ENCODE results near the gene PACS2.

PACS2 gene

DNA sequence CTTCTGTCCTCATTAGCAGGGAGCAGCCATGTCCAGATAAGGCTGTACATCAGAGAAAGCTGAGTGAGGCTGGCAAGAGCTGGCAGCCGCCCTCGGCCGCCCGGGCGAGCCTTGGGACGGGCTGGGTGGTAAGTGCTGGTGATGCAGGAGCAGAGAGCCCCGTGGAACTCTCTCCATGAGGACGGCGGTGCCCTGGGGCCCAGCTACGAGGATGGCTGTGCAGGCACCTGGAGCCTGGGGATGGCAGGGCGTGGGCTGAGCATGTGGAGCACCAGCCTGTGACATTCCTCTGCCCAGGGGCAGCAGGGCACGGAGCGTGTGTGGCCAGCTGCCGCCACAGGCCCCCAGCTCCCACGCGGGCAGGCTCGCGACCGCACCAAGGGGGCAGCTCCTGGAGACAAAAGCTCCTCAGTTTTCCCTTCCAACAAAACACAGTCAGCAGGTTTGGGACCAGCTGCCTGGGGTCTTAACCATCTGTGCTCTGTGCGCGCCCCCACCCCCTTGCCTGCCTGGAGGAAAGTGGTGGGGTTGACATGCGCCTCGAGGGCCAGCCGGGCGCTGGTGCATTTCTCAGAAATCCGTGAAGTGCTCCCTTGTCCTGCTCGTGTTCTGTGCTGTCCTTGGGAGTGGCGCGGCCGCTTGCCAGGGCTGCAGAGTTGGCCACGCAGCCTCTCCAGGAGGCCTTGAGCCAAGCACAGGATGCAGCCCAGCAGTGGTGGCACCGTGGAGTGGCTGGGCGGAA is 21.4 kb downstream of the PACS2 start:
- TF ChIP-seq, protein P1, sequence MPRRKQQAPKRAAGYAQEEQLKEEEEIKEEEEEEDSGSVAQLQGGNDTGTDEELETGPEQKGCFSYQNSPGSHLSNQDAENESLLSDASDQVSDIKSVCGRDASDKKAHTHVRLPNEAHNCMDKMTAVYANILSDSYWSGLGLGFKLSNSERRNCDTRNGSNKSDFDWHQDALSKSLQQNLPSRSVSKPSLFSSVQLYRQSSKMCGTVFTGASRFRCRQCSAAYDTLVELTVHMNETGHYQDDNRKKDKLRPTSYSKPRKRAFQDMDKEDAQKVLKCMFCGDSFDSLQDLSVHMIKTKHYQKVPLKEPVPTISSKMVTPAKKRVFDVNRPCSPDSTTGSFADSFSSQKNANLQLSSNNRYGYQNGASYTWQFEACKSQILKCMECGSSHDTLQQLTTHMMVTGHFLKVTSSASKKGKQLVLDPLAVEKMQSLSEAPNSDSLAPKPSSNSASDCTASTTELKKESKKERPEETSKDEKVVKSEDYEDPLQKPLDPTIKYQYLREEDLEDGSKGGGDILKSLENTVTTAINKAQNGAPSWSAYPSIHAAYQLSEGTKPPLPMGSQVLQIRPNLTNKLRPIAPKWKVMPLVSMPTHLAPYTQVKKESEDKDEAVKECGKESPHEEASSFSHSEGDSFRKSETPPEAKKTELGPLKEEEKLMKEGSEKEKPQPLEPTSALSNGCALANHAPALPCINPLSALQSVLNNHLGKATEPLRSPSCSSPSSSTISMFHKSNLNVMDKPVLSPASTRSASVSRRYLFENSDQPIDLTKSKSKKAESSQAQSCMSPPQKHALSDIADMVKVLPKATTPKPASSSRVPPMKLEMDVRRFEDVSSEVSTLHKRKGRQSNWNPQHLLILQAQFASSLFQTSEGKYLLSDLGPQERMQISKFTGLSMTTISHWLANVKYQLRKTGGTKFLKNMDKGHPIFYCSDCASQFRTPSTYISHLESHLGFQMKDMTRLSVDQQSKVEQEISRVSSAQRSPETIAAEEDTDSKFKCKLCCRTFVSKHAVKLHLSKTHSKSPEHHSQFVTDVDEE (CRISPR knock-in tag; IDR thresholded peaks at IDR 0.05): no peak
- no peak for TF ChIP-seq GLIS3 (CRISPR knock-in tag; IDR thresholded peaks at IDR 0.05)
- TF ChIP-seq CSRNP3 (CRISPR knock-in tag; IDR thresholded peaks at IDR 0.05): no peak
- no peak for TF ChIP-seq BACH2 (CRISPR knock-in tag; IDR thresholded peaks at IDR 0.05; ENCODE audit: borderline replicate concordance)
- no peak for TF ChIP-seq ZNF8 (CRISPR knock-in tag; IDR thresholded peaks at IDR 0.05)
- TF ChIP-seq, protein P2, sequence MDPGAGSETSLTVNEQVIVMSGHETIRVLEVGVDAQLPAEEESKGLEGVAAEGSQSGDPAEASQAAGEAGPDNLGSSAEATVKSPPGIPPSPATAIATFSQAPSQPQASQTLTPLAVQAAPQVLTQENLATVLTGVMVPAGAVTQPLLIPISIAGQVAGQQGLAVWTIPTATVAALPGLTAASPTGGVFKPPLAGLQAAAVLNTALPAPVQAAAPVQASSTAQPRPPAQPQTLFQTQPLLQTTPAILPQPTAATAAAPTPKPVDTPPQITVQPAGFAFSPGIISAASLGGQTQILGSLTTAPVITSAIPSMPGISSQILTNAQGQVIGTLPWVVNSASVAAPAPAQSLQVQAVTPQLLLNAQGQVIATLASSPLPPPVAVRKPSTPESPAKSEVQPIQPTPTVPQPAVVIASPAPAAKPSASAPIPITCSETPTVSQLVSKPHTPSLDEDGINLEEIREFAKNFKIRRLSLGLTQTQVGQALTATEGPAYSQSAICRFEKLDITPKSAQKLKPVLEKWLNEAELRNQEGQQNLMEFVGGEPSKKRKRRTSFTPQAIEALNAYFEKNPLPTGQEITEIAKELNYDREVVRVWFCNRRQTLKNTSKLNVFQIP (CRISPR knock-in tag; IDR thresholded peaks at IDR 0.05; ENCODE audit: borderline replicate concordance, low read depth): no peak
- TF ChIP-seq ZFP30 (CRISPR knock-in tag; IDR thresholded peaks at IDR 0.05): no peak
- no peak for TF ChIP-seq PPARA (CRISPR knock-in tag; IDR thresholded peaks at IDR 0.05; ENCODE audit: borderline replicate concordance)
- TF ChIP-seq TCF4 (CRISPR knock-in tag; IDR thresholded peaks at IDR 0.05; ENCODE audit: borderline replicate concordance): no peak
- no peak for TF ChIP-seq TOX (CRISPR knock-in tag; IDR thresholded peaks at IDR 0.05; ENCODE audit: borderline replicate concordance)
- TF ChIP-seq ZNF565 (CRISPR knock-in tag; conservative IDR thresholded peaks at IDR 0.05; ENCODE audit: low read depth): no peak
- TF ChIP-seq ZC3H10 (CRISPR knock-in tag; IDR thresholded peaks at IDR 0.05): no peak
- no peak for TF ChIP-seq OSR1 (CRISPR knock-in tag; IDR thresholded peaks at IDR 0.05)
- TF ChIP-seq ZNF70 (CRISPR knock-in tag; IDR thresholded peaks at IDR 0.05): no peak
- TF ChIP-seq, protein P3, sequence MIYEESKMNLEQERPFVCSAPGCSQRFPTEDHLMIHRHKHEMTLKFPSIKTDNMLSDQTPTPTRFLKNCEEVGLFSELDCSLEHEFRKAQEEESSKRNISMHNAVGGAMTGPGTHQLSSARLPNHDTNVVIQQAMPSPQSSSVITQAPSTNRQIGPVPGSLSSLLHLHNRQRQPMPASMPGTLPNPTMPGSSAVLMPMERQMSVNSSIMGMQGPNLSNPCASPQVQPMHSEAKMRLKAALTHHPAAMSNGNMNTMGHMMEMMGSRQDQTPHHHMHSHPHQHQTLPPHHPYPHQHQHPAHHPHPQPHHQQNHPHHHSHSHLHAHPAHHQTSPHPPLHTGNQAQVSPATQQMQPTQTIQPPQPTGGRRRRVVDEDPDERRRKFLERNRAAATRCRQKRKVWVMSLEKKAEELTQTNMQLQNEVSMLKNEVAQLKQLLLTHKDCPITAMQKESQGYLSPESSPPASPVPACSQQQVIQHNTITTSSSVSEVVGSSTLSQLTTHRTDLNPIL (CRISPR knock-in tag; IDR thresholded peaks at IDR 0.05; ENCODE audit: low read depth): no peak
- no peak for TF ChIP-seq CSDC2 (CRISPR knock-in tag; IDR thresholded peaks at IDR 0.05)
- TF ChIP-seq ESRRG (CRISPR knock-in tag; IDR thresholded peaks at IDR 0.05): no peak
- TF ChIP-seq RARB (CRISPR knock-in tag; IDR thresholded peaks at IDR 0.05): no peak
- no peak for TF ChIP-seq ARNTL (CRISPR knock-in tag; IDR thresholded peaks at IDR 0.05; ENCODE audit: borderline replicate concordance, low read depth)
- ATAC-seq: no peak

DNA sequence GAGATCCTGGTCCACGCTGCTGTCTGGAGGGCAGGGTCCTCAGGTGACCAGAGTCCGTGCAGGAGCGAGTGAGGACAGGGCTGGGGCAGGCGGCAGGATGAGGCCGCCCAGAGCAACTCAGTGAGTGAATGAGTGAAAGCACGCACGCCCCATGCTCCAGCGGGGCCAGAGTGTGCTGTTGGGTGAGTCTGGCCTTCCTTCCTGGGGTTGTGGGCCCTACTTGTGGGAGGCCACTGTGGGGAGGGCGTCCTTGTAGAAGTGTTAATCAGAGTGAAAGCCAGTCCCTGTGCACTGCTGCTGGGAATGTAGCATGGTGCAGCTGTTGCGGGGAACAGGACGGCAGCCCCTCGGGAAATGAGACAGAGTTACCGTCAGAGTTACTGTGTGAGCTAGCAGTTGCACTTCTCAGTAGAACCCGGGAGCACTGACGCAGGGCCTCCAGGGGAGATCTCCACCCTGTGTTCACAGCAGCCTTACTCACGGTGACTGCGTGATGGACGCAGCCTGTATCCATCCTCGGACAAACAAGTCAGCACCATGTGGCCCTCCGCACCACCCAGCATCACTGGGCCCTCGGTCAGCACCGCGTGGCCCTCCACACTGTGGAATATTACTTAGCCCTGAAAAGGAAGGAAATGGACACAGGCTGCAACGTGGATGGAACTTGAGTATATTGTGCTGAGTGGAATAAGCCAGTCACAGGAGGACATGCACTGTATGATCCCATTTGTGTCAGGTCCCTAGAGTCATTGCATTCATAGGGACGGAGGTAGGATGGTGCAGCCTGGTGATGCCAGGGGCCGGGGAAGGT is 22.1 kb downstream of the PACS2 start:
- no peak for ATAC-seq
- TF ChIP-seq ISL1 (CRISPR knock-in tag; IDR thresholded peaks at IDR 0.05) (no peak), ZFP30 (CRISPR knock-in tag; IDR thresholded peaks at IDR 0.05) (no peak), PATZ1 (CRISPR knock-in tag; IDR thresholded peaks at IDR 0.05; ENCODE audit: borderline replicate concordance) (no peak), SNAI2 (CRISPR knock-in tag; IDR thresholded peaks at IDR 0.05) (no peak), GLIS3 (CRISPR knock-in tag; IDR thresholded peaks at IDR 0.05) (no peak), ZNF8 (CRISPR knock-in tag; IDR thresholded peaks at IDR 0.05) (no peak), ZFP3 (CRISPR knock-in tag; IDR thresholded peaks at IDR 0.05) (no peak)
